ENCODE results near the gene FAM53A.
"Not testable (repeated sequence)": the region's sequence is repeated elsewhere in the genome, so short reads cannot be mapped to it uniquely, and the experiment has no call there.

The FAM53A gene

DNA sequence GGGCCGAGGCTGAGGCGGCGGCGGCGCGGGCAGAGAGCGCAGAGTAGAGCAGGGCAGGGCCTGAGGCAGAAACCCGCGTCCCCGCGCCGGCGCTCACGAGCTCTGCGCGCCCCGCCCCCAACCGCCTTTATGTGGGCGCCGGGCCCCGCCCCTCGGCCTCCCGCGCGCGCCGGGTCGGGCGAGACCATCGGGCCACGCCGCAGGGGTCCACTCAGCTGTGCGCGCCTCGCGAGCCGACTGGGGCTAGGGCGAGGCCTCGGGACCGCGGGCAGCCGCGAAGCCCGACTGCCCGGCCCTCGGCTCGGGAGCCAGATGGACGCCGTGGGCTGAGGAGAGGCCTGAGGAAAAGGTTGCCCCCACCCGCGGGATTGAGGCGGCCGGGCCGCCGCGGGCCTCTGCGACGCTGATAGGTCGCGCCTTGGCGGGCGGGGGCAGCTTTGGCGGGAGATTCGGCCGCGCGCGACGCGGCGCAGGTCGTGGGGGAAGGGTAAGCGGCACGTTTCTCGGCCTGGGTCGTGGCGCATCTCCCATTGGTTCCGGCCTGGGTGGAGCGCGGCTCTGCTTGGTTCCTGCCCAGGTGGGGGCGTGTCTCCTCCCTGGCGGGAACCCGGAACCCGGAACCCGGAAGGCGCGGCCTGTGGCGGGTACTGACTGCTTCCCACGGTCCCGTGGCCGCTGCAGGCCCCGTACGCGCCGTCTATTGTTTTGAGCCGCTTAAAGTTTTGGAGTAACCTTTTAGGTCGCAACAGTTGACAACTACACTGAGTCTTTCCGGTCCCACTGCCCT lies 28.3 kb upstream of the FAM53A start, which contains the start of gene SLBP:
SLBP (minus strand) TSS at position 104 of the 787 bp plus-strand sequence. CDS start 131 bp downstream, outside the sequence.
- H3K4me3 ChIP-seq (ENCODE audit: low read length) = peak within 1 kb of the TSS; percentile 78
- TF ChIP-seq ZNF274 (IDR thresholded peaks at IDR 0.05; ENCODE audit: low read depth, low read length) = no peak

DNA sequence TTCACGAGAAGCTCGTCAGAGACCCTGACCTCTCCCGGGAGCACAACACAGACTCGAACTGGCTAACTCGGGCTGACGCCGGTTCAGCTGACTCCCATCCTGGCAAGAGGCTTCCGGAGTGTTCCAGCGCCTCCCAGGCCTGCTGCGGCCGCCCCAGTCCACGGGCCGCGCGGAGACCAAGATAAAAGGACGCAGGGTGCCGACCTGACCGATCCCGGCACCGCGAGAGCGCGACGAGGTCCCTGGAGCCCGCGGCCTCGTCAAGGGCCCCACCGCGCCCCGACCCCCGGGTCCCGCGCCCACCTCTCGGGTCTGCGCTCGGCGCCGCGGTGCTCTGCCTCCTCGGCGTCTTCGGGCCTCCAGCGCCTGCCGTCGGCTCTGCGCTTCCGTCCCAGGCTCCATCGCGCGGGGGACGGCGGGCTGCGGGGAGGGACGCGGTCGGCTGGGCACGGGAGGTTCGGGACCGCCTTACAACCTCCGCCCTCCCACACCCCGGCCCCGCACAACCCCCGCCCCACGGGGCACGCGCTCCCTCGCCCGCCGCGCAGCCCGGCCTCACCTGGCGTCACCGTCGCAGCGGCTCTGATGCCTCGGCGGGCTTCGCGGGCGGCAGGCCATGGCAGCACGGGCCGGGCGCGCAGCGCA lies 27.6 kb upstream of the FAM53A start:
- TF ChIP-seq ZNF274 (IDR thresholded peaks at IDR 0.05; ENCODE audit: low read depth, low read length) = no peak
- H3K4me3 ChIP-seq (ENCODE audit: low read length) = peak overlapping the region; percentile 78

DNA sequence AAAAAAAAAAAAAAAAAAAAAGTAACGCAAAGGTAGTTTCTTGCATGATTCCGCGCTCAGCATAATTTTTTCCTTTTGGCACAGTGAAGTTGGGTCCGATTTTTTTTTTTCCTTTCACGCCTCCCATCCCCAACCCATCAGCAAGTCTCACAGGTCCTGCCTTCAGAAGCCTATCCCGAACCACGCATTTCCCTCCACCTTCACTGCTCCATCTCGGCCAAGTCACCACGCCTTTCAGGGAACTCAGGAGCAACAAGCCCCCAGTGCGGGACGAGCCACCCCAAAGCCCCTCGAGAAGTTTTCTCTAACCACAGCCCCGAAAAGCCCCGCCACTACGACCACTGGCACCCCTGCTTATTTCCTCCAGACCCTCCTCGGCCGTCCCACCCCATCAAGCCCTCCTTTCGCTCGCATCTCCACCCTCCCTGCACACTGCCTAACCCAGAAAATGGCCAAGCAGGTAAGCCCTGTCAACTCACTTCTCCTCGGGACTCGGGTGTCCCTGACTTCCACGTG lies 27.0 kb upstream of the FAM53A start:
- H3K4me3 ChIP-seq (ENCODE audit: low read length) = peak overlapping the region; percentile 78
- TF ChIP-seq ZNF274 (IDR thresholded peaks at IDR 0.05; ENCODE audit: low read depth, low read length) = no peak

DNA sequence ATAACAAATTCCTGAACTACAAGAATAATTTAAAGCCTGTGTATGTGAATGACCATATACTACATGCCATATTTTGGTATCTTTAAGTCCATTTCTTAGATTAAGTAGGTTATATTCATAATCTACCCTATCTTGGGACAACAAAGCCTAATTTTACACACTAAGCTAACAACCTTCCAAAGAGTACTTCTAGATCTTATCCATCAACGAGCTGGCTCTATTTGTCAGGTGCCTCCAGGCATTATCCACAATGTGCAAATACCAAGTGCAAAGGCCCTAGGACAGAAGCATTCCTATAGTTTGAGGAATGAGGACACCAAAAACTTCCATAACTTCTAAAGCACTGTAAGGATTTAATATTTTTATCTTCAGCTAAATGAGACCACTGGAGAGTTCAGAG lies 24.5 kb upstream of the FAM53A start:
- H3K4me3 ChIP-seq (ENCODE audit: low read length) = no peak overlapping the region
- no peak for TF ChIP-seq ZNF274 (IDR thresholded peaks at IDR 0.05; ENCODE audit: low read depth, low read length)

DNA sequence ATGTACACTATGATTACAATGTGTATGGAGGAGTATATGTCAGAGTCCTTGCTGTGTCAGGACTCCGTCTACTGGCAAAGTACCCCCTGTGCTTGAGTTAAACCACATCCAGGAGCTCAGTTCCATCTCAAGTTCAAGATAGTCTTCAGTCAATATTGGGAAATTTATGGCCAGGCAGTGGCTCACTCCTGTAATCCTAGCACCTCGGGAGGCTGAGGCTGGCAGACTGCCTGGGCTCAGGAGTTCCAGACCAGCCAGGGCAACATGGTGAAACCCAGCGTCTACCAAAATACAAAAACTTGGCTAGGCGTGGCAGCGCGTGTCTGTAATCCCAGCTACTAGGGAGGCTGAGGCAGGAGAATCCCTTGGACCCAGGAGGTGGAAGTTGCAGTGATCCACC lies 22.2 kb upstream of the FAM53A start:
- no peak for TF ChIP-seq ZNF274 (IDR thresholded peaks at IDR 0.05; ENCODE audit: low read depth, low read length)
- no peak overlapping the region for H3K4me3 ChIP-seq (ENCODE audit: low read length)

DNA sequence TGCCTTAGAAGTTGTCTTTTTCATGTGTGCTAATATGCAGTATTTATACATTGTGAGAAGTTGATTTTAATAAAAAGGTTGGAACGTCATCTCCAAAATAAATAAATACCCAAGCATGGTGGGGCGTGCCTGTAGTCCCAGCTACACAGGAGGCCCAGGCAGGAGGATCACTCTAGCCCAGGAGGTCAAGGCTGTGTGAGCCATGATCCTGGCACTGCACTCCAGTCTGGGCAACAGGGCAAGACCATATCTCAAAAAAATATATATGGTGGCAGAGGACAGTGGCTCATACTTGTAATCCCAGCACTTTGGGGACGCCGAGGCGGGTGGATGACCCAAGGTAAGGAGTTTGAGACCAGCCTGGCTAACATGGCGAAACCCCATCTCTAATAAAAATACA lies 21.6 kb upstream of the FAM53A start:
- TF ChIP-seq ZNF274 (IDR thresholded peaks at IDR 0.05; ENCODE audit: low read depth, low read length) = no peak
- H3K4me3 ChIP-seq (ENCODE audit: low read length) = no peak overlapping the region

DNA sequence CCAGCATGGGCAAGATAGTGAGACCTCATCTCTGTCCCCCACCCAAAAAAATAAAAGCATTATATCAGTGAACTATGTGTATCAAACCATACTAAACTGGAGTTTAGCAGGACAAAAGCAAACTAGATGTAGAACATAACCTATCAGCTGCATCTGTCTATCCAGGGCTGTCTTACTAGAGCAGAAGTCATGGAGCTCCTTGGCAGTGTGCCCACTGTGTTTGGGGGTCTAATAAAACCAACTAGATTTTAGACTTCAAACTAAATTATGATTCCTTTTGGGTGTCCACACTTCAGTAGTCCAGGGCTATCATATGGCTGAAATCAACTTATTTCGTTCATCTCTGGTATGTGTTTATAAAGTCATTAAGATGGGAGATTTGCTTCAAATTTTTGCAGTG lies 19.8 kb upstream of the FAM53A start:
- TF ChIP-seq ZNF274 (IDR thresholded peaks at IDR 0.05; ENCODE audit: low read depth, low read length) = no peak
- H3K4me3 ChIP-seq (ENCODE audit: low read length) = no peak overlapping the region

DNA sequence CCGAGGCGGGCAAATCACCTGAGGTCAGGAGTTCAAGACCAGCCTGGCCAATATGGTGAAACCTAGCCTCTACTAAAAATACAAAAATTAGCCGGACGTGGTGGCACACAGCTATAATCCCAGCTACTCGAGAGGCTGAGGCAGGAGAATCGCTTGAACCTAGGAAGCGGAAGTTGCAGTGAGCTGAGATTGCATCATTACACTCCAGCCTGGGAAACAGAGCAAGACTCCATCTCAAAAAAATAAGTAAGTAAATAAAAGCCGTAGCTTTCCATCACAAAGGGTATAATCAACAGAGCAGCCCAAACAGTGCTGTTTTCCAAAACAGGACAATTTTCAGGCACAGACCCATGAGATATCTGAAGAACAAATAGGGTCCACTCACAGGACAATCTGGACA lies 17.6 kb upstream of the FAM53A start:
- not testable (repeated sequence) for H3K4me3 ChIP-seq (ENCODE audit: low read length)

DNA sequence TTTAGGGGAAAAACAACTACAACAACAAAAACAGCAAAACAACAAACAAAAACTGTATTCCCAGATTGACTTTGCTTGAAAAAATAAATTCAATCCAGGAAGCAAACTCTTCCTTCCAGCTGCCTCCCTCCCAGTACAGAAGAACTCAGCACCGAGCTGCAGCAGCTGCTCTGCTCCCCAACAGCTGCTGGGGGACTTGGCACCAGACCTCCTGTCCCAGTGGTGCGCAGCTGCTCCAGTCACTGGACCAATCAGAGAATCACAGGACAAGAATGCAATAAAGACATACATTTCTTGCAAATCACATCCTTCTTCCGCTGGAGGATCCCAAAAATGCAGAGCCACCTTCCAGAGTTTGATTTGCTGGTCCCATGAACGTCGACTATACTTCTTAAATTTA lies 11.8 kb upstream of the FAM53A start:
- no peak overlapping the region for H3K4me3 ChIP-seq (ENCODE audit: low read length)
- no peak for TF ChIP-seq ZNF274 (IDR thresholded peaks at IDR 0.05; ENCODE audit: low read depth, low read length)

DNA sequence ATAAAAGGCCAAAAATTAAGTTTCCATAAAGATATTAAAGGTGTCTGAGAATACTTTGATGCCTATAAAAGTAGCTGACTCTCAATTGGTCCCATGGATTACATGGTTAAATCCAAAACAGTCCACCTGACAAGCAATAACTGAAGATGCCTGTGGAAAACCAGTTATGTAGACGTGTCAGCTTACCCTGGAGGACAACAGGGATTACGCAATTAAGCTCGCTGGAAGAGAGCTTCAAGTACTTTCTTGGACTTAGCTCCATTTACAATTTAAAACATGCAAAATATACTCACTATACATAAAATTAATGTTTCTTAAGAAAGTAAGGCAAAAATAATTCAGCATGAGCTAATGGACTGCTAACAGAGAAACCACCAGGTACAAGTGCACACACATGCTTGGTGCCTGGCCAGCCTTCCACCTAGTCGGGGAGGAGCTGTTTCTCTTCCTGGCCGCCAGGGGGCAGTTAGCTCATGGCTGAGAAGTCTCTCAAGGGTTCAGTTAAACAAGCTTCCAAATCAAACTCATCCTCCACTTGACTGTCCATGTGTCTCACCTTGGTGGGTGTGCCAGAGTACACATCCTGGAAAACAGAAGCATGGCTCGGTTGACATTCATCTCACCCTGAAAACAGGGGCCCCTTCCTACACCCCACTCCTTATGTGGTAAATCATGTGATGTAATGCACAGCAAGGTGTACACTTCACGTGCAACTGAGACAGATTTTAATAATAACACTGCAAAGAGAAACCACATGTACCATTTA lies 9.2 kb upstream of the FAM53A start:
- TF ChIP-seq ZNF274 (IDR thresholded peaks at IDR 0.05; ENCODE audit: low read depth, low read length) = no peak
- no peak overlapping the region for H3K4me3 ChIP-seq (ENCODE audit: low read length)

DNA sequence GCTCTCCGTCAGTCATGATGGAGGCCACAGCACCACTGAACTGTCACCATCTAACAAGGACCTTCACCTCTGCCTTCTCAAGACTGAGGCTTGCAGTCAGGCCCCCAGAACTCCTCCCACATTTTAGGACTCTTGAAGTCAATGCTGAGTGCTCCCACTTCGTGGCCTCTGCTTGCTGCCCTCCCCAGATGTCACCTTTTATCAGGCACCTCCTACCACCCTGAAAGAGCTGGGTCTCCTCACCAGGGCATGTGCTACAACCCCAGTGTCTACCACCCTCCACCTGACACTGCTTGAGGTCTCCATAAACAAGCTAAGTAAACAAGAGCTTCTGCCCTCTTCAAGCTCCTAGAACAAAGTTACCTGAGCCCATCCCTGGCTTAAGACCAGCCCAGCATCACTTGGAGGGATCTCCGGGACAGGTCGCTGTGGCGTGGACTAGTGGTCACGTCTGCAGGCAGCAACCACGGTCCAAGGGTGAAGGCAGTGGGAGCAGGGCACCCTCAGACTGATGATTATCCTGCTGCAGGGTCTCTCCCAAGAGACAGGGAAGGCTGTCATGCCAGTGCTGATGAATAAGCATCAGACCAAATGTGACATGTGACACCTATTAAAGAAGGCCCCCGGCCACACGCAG lies 7.7 kb upstream of the FAM53A start:
- H3K4me3 ChIP-seq (ENCODE audit: low read length) = no peak overlapping the region
- TF ChIP-seq ZNF274 (IDR thresholded peaks at IDR 0.05; ENCODE audit: low read depth, low read length) = no peak

DNA sequence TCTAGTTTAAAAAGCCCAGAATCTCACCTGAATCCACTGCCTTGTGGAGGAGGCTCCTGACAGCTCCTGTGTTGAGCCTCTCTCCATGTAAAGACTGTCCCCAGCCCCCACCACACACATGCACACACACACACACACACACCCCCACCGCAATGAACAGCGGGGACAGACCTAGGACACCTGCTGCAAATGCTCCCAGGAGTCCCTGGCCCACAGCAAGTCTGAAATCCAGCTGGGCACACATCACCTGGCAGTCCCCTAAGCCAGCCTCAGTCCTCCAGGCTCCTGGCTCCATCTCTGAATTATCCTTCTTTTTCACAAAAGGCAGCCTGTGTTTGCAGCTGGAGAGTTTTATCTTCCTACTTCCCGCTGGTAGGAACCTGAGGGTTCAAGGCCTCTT lies 6.6 kb upstream of the FAM53A start:
- TF ChIP-seq ZNF274 (IDR thresholded peaks at IDR 0.05; ENCODE audit: low read depth, low read length) = no peak
- no peak overlapping the region for H3K4me3 ChIP-seq (ENCODE audit: low read length)

DNA sequence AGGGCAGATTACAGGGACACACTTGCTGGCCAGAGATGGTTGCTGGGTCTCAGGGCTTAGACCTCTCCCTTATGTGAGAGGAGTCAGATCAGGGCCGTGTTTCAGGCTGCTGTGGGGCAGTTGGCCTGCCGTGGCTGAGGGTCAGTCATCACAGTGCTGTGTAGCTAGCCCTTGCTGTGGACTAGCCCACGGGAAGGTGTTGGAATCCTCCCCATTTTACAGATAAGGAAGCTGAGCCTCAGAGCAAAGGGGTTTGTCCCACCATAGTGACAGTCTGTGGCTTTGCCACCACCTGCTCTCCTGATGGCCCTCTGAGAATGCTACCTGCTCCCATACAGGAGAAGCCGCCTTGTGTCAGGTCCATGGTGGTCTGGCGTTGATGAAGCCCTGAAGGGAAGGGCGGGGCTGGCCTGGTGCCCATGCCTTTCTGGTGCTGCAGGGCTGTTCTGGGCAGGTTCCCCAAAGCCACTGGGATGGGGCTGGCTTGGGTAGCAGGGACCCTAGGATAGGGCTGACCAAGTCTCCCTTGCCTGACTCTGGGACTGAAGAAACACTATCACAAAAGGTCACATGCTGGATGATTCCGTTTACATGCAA lies 2.4 kb upstream of the FAM53A start:
- no peak for TF ChIP-seq ZNF274 (IDR thresholded peaks at IDR 0.05; ENCODE audit: low read depth, low read length)
- H3K4me3 ChIP-seq (ENCODE audit: low read length) = no peak overlapping the region
